HG02623 (cell line): ENCODE measurements around the gene HDC.

Experiments used
- ATAC-seq: cut with Tn5 transposase; IDR thresholded peaks from one replicate; pipeline ENCODE4 v1.9.1; 2021; ENCODE audit warnings: moderate library complexity; ENCODE audit not compliant: unreplicated experiment

HDC gene

DNA sequence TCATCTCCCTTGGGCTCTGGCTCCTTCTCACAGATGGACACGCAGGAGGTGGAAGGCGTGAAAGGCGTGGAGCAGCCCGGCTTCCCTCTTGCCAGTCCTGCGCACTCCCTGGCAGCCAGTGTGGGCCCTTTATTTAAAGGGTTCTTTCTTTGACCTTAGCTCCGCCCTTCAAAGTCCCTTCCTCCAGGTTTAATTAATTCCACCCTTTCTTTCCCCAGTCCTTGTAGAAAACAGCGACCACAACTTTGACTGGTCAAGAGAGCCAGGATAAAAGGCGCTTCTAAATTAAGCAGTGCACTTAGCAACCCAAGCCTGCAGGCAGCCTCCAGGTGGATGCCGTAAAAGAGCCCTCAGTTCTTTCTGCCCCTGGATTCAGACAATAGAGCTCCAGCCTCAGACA is at the start of gene HDC:
HDC (minus strand) TSS at position 107 of the 400 bp plus-strand sequence; CDS start at position 4, 103 bp downstream.
- ATAC-seq, result no peak

GRCh38 chr15:50312636-50313035 is 47.1 kb upstream of the HDC start:
- no peak for ATAC-seq

GRCh38 chr15:50307799-50308198 is 42.3 kb upstream of the HDC start:
- ATAC-seq, result no peak

- ATAC-seq, result no peak
Measured at GRCh38 chr15:50304836-50305235, 39.3 kb upstream of the HDC start.

DNA sequence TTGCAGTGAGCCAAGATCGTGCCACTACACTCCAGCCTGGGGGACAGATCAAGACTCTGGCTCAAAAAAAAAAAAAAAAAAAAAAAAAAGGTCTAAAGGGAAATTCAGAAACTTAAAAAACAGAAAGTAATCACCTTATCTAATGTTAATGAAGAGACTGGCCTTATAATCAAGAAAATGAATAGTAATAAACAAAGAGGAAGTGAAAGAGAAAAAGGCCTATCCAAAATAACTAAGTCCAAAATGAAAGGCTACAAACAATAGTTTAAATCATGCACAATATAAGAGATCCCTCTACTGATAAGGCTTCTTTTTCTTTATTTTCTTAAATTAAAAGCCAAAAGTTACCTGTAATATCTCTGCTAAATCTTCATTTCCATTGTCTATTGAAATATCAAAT is 37.1 kb upstream of the HDC start:
- ATAC-seq, result no peak

GRCh38 chr15:50298340-50298739 is 32.8 kb upstream of the HDC start:
- ATAC-seq, result no peak

DNA sequence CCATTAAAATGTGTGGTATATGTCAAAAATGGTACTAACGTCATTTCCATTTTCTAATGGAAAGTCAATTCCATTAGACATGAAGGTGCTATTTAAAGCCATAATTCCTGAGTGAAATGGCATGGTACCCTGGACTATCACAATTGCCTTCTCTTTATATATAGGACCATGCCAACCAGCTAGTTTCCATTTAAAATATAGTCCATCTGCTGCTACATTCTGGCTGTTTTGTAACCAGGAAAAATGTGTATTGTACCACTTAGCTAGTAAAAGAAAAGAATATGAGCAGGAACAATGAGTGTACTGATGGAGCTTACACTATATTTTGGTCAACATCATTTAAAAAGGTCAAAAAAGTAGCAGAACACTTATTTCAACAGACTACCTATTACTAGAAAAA is 30.4 kb upstream of the HDC start:
- ATAC-seq, result no peak

GRCh38 chr15:50289749-50290148 is 24.2 kb upstream of the HDC start:
- ATAC-seq, result no peak

DNA sequence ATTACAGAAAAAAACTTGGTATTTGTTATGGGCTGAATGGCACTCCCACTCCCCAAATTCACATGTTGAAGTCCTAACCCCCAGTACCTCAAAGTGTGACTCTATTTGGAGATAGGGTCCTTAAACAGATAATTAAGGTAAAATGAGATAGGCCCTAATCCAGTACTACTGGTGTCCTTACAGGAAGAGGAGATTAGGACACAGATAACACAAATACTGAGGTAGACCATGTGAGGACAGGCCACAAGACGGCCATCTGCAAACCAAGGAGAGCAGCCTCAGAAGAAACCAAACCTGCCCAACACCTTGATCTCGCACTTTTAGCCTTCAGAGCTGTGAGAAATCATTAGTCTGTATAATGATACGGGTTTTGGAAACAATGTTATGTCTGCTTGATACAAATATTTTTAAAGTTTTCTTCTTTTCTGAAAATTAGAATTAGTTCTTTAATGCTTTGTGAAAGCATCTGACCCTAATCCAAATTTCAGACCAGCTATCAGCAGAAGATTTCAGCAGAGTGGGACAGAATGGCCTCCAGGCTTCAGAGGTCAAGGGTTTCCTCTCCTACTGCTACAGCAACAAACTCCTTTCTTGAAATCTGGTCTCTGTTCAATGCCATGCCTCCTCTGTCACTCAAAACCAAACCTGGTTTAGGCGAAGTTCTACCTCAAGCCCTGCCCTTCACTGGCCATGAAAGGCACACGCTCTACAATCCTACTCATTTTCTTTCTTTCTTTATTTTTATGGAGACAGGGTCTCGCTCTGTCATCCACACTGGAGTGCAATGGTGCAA is 22.0 kb upstream of the HDC start:
- ATAC-seq, result no peak

DNA sequence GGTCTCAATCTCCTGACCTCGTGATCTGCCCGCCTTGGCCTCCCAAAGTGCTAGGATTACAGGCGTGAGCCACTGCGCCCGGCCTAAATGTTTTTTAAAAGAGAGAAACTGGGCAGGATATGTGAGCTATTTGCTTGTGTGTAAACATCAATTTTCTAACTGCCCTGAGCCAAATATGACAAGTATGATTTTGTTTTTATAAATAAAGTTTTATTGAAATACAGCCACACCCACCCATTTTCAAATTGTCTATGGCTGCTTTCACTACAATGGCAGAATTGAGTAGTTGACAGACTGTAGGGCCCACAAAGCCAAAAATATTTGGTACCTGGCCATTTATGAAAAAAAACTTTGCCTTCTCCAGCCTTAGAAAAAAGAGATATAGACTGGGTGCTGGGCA is 15.9 kb upstream of the HDC start:
- ATAC-seq, result no peak

GRCh38 chr15:50280271-50280670 is 14.7 kb upstream of the HDC start:
- ATAC-seq, result no peak

DNA sequence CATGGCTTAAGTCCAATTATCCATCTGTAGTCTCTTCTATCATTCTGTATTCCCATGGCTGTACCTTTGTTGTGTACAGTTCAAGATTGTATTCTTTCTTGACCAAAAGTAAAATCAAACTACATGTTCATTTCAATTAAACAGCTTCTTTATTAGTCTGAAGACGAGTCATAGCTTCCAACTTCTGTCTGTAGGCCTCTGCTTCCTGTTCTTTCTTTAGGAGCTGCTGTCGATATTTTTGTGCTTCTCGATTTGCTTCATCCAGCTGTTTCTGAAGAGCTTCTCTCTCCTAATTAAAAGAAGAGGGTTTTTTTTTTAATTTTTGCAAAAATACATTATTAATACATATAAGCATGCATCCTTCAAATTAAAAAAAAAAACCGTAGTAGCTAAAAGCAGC is 13.0 kb upstream of the HDC start:
- ATAC-seq, result no peak

GRCh38 chr15:50277370-50277769 is 11.8 kb upstream of the HDC start:
- no peak for ATAC-seq

DNA sequence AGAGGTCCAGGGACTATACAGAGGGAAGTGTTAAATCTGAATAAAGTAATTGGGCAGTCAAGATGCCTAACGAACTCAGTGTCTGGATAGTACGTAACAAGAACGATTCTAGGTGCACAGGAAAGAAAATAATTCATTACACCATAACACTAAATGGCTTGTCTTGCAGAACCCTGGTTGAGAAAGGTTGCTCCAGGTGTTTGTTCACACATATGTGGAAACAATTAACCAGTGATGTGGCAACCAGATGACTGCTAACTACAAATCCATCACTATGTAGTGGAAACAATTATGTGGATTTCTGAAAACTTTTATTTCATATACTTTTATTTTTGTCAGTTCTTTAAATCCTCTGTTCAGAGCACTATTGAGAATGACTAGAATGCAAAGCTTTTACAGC is 10.4 kb upstream of the HDC start:
- ATAC-seq, result no peak

DNA sequence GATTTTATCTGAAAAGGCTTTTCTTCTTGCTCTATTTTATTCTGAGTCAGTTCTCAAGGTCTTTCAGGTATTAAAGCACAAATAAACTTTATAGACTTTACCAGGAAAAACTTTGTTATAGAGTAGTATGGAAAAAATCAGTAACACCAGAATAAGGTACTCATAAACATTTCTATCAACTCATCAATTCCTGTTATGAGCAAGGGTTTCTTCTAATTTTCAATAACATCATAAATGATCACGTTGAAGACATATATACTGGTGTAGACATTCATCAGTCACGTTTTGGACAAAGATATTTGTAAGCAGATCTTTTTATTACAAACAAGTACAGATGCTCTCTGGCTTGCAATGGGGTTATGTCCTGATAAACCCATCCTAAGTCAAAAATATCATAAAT is 9.6 kb upstream of the HDC start:
- ATAC-seq, result no peak

- no peak for ATAC-seq
Measured at GRCh38 chr15:50267577-50267976, 2.1 kb upstream of the HDC start.

DNA sequence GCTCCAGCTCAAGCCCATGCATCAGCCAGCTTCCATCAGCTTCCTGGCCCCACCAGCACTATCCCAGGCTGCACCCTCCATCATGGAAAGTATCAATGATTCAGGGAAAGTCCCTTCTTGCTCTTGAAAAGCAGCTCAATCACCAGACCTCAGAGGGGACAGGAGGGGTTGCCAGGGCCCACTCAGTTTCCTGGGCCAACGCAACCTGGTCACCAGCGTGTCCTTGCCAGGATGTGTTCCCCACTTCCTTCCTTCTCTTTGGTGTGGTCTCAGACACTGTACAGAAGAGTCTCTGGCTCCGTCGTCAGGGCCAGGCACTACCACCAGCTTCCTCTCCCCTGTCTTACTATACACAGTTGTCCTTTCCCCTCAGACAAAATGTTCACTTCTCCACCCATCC is 3.0 kb downstream of the HDC start:
- ATAC-seq, result no peak

DNA sequence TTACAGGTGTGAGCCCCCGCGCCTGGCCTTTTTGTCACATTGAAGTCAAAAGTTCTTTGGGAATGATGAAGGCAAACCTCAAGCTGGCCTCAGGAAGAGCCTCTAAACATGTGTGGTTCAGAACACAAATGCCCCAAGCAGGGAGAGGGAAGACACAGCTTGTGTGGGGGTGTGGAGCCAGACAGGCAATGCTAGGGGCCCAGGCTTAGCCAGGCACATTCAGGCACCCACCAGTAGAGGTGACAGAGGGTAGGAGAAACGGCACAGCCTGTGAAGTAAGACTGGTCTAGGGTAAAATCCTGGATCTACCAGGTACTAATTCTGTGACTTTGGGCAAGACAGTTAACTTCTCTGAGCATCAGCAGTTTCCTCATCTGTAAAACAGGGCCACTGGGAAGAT is 3.5 kb downstream of the HDC start:
- ATAC-seq, result no peak

DNA sequence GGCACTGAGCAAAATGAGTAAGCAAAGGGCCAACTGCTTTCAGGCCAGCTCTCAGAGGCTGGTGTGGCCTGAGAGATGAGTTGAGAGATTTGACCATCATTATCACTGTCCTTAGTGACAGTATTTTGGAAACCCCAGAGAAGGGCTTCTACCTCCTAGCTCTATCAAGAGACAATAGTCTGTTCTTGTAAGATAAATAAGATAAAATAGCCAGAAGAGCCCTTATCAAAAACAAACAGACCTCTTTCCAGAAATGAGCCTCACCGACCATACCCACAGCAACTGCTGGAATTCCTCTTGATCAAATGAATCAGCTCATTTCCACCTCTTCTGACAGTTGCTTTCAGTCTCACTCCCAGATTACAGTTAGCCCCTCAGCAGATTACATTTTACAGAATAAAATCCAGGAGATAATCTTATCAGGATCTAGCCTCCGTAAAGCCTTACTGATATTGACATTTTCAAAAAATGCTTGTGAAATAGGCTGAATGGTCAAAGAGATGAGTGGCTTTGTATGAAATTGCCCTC is 4.5 kb downstream of the HDC start:
- peak; percentile 44 for ATAC-seq

DNA sequence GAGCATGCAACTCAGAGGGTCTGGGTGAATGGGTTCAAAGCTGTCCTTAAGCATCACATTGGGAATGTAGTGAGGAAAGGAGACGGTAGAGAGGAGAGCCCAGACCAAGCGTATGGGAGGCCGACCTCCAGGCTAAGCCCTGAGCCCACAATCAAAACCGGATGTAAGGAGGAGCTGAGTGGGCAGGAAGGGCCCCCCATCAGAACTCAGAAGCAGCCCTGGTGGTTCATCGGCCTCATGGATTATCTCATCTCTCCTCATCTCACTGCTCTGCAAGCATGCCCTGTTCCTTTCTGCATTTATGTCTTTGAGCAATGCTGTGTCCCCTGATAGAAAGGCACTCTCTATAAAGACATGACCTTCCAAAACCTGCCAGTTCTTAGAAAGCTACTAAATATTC is 6.2 kb downstream of the HDC start:
- no peak for ATAC-seq

DNA sequence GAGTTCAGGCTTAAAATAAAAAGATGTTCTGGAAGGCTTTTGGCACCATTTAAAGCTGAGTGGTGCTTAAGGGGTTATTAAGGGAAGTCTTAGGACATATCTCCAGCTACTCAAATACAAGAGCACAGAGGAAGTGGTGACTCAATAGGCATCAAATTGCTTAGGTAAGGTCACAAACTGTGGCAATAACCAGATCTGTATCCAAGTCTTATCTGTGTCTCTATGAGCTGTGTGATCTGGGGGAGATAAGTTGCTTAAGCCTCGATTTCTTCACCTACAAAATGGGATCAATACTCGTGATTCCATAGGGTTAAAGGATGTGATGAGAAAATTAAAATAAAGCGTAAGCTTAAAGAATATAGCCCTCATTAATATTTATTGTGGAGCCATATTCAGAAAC is 7.6 kb downstream of the HDC start:
- ATAC-seq, result no peak

GRCh38 chr15:50257332-50257731 is 8.2 kb downstream of the HDC start:
- no peak for ATAC-seq
